GM20431 (cell line): ENCODE data around the gene RBM18.

Source experiments
- in situ Hi-C: fragments of 300-500 bp; cut with MseI, MboI; formaldehyde crosslinking; loops from one replicate; pipeline ENCODE4 v1.15.0; 2020; ENCODE audit warnings: low sequenced_read_pairs; ENCODE audit not compliant: unreplicated experiment

Gene RBM18

GRCh38 chr9:122264360-122265148, at the start of gene RBM18, which contains the start of gene MRRF:
Gene RBM18, minus strand, starts transcription at chr9:122264840. Its CDS starts 3,348 bp downstream, at chr9:122261492.
Gene MRRF, plus strand, starts transcription at chr9:122264882. Its CDS starts 6,010 bp downstream, at chr9:122270892.
- in situ Hi-C loops: no loop called here

GRCh38 chr9:122314165-122314564, 49.5 kb upstream of the RBM18 start:
- in situ Hi-C loops: no loop called here

- in situ Hi-C loops: no loop called here
Observed at GRCh38 chr9:122309861-122310260, 45.2 kb upstream of the RBM18 start.

- in situ Hi-C loops: no loop called here
Observed at GRCh38 chr9:122307925-122308324, 43.3 kb upstream of the RBM18 start.

- in situ Hi-C loops: no loop called here
Observed at GRCh38 chr9:122307061-122307460, 42.4 kb upstream of the RBM18 start.

GRCh38 chr9:122302237-122303093, 37.8 kb upstream of the RBM18 start:
- in situ Hi-C loops: no loop called here

- in situ Hi-C loops: no loop called here
Observed at GRCh38 chr9:122297512-122297911, 32.9 kb upstream of the RBM18 start.

GRCh38 chr9:122294531-122294930, 29.9 kb upstream of the RBM18 start:
- in situ Hi-C loops: no loop called here

GRCh38 chr9:122291458-122291857, 26.8 kb upstream of the RBM18 start:
- in situ Hi-C loops: no loop called here

GRCh38 chr9:122287214-122287720, 22.6 kb upstream of the RBM18 start:
- in situ Hi-C loops: no loop called here

- in situ Hi-C loops: no loop called here
Observed at GRCh38 chr9:122286764-122287163, 22.1 kb upstream of the RBM18 start.

- in situ Hi-C loops: no loop called here
Observed at GRCh38 chr9:122281368-122281767, 16.7 kb upstream of the RBM18 start.

GRCh38 chr9:122277285-122277897, 12.8 kb upstream of the RBM18 start:
- in situ Hi-C loops: no loop called here

- in situ Hi-C loops: no loop called here
Observed at GRCh38 chr9:122276096-122276495, 11.5 kb upstream of the RBM18 start.

- in situ Hi-C loops: no loop called here
Observed at GRCh38 chr9:122274055-122274454, 9.4 kb upstream of the RBM18 start.

- in situ Hi-C loops: no loop called here
Observed at GRCh38 chr9:122268041-122268814, 3.6 kb upstream of the RBM18 start.

- in situ Hi-C loops: no loop called here
Observed at GRCh38 chr9:122265149-122265915, 692 bp upstream of the RBM18 start.

GRCh38 chr9:122263699-122264349, 816 bp downstream of the RBM18 start:
- in situ Hi-C loops: no loop called here
